GDM1 (cell line): ENCODE measurements around the gene RGSL1.

Source experiments
- DNase-seq: peaks from one replicate; lab custom pipeline; 2025; lab: John Stamatoyannopoulos, UW

Gene RGSL1

DNA sequence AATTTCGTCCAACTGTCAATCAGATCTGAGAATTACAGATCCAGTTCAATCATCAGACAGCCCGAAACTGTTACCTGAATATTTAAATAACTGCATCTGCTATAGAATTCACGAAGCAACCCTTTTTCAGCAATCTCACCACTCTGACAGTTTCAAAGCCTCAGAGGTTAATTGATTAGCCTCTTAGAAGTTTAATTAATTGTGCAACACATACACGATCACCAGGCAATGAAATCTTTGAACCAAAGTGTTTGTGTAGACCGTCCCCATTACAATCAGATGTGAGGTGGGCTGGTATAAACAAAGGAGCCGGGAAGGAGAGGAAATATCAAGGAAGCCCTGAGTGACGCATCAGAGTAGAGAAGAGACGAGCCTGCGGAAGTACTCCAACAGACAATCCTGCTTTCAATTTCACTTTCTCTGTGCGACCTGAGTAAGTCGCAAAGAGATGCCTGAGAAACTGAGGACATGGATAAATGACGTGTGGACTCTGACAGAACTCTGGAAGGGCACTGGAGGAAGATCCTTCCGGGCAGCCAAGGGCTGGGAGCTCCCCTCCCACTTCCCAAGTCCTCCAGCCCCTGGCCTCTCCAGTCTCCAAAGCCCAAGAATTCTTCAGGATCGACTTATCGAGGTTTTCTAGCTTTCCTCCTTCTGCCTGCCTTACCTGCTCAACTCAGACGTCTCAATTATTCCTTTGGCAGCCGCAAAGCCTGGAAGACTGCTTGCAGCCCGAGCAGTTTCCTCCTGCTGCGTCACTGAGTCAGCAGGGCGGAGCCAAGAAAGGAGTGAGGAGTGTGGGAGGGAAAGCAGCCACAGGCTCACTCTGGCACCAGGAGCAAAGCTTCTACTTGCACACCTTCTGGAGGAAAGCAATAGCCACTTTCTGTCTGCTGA, 138.8 kb downstream of the RGSL1 start, which contains the start of gene RNASEL:
Gene RNASEL, minus strand, starts transcription at position 757 of the 897 bp plus-strand sequence. CDS start 2,450 bp downstream, outside the sequence.
- peak; percentile 50 for DNase-seq

DNA sequence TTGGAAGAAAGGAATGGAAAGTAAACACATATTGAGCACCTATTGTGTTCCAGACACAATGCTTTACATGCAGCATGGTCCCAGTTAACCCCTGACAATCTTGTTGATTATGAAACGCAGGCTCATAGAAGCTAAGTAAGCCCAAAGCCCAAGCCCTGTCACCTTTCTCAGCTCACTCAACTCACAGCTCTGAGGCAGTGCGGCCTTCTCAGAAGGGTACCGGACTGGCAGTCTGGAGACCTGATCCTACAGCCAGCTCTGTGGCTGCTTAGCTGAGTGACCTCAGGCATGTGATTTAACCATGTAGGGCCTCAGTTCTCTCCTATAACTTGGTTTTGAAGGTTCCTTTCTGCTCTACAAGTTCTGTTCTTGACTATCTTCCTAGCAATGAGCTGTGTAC, 139.6 kb downstream of the RGSL1 start:
- DNase-seq: no peak

DNA sequence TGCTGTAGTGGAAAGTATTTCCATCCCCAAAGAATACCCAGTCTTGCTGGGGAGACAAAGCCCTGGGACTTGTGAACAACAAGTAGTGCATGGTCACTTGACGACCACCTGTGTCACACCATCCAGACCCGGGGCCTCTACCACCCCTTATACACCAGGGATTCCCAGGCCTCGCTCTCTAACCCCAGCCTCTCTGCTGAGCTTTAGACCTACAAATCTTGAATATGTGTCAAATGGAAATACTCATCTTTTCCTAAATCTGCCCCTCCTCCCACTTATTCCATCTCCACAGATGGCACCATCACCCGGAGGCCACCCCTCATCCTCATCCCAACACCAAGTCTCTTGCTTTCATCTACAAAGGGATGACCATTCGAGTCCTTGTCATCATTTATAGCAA, 140.0 kb downstream of the RGSL1 start:
- no peak for DNase-seq

DNA sequence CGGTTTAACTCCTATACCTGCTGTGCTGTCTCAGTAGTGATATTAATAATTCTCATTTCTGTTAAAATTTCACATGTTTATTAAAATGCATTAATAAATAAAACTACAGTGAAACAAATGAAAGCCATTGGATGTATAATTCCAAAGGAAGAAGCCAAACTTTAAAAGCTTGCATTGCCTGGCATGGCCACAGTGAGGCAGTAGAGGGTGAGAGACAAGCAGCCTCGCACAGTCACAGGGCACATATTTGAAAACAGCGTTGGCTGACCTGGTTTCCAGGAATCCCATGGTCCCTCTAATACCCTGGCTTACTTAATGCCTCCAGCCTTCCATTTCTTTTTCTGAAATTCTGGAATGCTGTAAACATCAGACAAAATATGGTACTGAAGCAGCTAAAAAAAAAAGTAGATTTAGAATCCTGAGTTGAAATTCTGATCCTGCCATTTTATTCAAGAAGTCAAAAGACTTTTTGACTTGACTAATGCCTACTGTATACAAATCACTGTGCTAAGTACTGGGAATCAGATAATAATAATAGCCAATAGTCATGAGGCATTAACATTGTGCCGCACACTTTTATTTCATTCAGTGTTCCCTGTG, 145.8 kb downstream of the RGSL1 start:
- peak; percentile 31 for DNase-seq

DNA sequence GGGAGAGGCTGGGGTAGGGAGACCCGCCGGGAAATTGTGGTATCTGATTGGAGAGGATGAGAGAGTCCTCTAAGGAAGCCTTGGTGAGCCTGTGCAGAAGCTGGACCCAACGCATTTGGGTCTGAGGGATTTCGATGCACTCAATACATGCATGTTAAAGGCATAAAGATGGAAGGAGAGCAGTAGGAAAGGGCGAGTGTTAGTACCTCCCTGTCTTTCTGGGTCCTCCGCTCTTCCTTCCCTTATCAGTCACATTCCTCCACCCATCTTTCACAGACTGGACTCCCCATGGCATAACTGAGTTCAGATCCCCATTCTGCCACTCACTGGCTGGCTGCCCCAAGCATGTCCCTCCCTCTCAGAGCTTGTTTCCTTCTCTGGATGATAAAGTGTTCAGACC, 147.0 kb downstream of the RGSL1 start:
- no peak for DNase-seq

DNA sequence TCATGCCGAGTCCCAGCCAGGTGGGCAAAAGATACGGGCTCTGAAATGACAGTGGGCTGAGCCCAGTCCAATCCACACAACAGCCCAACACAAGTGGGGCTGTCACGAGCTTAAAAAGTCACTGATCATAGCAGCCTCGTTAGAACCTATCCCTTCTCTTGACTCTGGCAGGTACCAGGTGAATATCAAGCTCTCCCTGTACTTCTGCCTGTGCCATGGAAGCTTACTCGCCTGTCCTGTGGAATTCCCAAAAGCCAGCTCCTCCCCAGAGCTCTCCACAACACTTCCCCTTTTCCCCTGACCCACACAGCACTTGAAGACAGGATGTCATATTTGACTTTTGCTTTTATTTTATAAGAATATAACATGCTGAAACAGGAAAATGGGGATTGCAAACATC, 148.3 kb downstream of the RGSL1 start:
- no peak for DNase-seq

DNA sequence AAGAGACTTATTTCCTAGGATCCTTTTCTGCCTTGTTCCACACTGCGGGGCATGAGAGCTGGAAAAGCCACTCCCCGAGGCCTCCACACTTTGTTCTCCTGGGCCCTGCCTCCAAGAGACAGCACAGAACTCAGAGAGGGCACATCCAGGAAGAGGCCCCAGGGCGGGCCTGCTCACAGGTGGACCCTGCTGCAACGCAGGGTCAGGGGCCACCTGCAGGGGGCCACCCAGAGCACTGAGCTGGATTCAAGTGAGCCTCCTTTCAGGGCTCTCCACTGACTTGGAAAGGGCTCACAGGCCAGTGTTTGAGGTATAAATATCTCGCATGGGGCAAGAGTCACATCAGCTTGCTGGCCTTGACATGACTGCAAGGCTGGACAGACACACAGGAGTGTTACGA, 149.4 kb downstream of the RGSL1 start:
- no peak for DNase-seq

DNA sequence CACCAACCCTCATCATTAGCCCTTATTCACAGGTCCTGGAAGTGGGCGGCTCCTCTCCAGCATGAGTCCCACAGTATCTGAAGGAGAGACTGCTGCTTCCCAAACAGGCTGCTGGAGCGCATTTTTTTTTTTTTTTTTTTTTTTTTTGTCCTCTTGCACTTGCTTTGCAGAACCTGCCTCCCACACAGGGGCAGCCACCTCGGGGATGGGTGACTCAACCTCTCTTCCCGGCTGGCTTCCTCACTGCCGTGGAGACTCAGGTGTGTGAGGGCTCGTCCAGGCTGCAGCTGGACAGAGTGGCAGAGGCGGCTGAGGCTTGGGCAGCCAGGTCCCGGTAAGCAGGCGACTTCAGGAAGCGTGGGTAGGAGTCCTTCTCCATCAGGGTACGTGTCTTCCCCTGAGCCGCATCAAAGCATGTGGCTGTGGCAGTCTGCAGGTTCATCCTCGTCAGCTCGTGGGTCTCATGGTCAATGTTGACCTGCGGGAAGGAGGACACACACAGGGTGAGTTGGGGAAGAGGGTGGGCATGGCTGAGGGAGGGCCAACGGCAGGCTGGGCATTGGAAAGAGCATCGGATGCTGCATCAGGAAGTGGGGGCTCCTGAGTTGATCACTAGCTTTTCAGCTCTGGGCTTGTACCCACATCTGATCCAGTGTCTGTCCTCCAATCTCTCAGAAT, 150.2 kb downstream of the RGSL1 start:
- DNase-seq: no peak

DNA sequence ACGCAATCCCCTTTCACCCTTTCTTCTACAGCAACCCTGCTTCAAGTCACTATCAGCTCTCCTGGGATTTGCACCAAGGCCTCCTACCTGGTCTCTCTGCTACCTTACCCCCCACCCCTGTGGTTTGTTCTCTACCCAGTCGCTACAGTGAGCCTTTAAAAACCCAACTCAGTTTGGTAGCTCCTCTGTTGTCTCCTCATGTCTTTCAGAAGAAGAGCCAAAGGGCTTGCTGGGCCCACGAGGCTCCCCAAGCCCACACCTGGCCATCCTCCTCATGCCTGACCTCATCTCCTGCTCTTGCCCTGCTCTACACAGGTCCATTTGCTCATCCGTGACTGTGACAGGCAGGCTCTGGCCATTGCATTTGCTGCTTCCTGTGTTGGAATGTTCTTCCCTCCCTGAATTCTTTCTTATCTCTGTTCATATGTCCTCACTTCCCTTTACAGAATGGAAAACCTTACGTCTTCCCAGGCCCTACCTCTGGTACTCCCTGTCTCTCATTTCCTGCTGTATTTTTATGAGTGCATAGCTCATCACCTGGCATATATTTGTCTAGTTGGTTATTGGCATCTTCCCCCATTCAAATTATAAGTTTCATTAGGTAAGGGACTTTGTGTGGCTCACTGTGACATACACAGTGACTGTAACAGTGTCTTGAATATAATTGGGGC, 150.9 kb downstream of the RGSL1 start:
- DNase-seq: no peak

DNA sequence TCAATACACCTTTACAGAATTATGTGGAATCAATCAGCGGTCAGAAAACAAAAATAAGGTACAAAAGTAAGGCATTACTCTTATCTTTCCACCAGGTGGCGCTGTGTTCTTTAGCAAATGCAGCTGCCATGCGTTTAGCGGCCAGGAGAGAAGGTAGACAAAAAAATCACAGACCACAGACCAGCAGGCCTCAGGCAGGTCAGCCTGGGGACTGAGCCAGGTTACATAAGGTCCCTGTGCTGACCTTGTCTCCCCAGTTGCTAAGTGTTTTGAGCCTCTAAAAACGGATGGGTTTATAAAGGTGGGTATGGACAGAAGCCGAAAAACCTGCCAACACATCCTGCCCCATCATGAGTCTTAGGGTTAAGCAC, 151.5 kb downstream of the RGSL1 start:
- DNase-seq: peak; percentile 11

DNA sequence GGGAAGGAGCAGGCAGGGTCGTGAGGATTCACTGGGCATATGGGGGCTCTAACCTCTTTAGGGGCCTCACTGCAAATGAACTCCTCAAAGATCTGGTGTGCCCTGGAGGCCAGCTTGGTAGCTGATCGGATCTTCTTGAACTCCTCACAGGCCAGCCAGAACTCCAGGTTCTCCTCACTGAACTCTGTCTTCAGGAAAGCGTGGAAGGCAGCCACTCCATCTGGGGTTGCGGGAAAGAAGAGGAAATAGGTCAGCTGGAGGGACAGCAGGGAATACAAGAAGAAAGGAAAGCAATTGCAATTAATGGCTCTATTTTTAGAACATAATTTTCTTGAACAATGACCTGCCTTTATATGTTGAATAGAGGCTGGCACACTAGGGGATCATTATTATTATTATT, 152.0 kb downstream of the RGSL1 start:
- DNase-seq: no peak

DNA sequence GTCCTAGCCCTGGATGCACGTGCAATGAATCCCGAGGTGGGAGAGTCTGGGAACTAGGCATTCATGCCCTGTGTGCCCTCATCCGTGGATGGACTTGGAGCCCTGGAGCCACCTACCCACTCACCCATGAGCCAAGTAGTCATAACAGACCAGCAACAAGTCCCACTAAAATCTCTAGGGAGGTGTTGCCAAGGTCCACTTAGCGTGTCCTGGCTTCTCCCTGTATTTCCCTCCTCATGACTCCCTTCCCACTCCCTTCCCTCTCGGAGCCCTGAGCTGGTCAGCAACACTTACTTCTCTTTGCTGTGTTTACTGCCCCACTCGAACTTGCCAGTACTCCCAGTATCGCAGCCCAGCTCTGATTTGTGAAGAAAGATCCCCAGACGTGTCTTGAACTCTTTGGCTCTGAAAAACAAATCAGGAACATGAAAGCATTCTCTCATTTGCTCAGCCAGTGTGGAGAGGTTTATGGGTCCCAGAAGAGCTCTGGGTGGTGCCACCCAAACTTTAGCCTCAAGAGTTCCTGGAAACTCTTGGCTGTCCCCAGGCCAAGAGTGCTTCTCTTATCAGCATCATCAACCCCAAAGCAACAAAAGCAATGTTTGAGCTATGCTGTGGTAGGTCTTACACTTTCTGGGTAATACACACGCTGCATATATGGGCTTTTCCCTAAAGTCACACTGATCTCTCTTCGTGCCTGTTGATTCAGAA, 153.1 kb downstream of the RGSL1 start:
- DNase-seq: no peak

DNA sequence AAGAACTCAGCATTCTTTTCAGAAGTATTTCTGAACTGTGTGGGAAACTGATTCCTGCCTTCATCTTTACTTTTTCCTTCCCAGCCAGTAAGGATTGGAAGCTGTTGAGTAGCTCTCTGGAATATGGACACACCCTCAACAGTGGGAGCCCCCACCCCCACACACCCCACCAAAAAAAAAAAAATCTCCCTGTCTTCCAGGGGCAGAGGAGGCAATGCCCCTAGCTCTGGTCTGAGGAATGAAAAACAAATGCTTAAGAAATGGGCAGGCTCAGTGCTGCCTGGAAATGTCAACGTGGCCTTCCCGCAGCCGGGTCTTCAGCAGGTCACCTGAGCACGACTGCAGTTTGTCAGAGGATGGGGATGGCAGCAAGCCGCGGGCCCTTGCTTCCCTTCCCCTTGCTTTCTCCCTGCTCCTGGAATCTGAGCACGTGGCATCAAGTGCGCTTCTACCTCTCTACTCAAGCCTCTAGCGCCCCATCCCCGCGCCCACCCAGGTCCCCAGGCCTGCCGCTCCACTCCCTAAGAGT, 153.8 kb downstream of the RGSL1 start:
- DNase-seq: no peak

DNA sequence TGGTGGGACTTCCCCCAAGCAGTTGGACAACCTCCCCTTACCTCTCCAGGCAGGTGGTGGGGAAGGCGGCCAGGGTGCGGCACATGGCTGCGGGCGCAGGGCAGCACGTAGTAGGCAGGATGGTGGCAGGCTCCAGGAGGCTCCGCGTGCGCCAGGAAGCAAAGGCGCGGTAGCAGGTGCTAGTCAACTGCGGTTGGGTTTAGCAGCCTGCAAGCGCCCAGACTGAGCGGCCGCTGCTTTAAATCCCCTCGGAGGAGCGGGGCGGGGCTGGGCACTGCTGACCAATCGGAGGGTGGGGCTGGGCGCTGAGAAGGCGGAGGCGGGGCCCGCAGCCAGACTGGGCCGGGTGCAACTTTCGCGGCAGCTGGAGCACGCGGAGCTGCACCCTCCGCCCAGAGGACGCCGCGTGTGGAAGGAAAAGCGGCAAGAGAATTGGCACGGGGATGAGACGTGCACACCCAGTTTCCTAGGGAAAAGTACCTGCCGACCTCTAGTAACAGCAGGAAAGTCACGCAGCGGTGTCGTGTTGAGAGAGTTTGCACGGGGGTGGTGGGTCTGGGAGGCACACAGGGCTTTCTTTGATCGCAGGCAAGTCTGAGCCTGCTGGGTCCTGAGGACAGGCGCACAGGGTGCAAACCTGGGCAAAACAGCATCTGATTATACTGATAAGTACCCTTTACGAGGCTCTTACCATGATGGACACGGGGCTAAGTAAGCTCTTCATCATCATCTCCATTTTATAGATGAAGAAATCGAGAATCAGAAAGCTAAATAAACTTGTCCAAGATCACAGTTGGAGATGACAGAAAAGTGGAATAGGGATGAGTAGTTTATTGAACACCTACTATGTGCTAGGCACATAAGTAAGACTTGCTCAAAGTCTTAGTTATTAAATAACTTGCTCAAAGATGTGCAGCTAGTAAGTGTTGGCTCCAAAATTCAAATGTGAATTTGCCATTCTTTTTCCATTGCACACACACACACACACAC, 154.5 kb downstream of the RGSL1 start, which contains the start of gene RGS16:
Gene RGS16, minus strand, starts transcription at position 215 of the 990 bp plus-strand sequence. Its CDS starts 130 bp downstream, at position 85.
- peak; percentile 75 for DNase-seq

DNA sequence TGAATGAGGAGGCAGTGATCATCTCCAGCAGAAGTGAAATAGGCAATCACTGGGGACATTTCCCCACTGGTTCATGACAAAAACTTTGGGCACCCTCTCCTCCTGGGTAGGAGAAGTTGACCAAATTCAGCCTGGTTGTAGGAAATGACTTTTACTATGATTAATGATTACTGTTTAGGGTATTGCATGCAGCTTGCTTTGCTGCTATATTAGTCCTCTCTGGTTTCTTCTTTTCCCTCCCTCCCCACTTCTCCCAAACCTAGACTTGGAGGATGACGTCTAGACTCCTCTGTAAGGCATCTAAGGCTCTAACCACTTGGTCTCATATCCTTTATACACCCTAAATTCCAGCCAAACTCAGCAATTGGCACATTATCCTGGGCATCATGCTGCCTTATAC, 157.6 kb downstream of the RGSL1 start:
- DNase-seq: no peak

DNA sequence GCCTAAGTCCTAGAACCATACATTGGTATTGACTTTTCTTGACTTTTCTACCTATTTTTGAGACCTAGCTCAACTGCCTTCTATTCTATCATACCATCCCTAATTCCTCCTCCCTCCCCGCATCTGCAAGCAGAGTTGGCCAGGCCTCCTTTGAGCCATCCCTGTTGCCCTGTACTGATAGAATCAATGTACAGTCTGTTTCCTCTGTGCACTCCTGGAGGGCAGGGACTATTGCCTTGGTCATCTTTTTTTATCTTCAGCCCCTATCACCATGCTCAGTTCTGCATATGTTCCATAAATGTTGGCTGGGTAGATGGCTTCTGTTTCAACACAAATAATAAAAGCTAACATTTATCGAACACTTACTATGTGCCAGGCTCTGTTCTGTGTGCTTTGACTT, 158.3 kb downstream of the RGSL1 start:
- DNase-seq: no peak

DNA sequence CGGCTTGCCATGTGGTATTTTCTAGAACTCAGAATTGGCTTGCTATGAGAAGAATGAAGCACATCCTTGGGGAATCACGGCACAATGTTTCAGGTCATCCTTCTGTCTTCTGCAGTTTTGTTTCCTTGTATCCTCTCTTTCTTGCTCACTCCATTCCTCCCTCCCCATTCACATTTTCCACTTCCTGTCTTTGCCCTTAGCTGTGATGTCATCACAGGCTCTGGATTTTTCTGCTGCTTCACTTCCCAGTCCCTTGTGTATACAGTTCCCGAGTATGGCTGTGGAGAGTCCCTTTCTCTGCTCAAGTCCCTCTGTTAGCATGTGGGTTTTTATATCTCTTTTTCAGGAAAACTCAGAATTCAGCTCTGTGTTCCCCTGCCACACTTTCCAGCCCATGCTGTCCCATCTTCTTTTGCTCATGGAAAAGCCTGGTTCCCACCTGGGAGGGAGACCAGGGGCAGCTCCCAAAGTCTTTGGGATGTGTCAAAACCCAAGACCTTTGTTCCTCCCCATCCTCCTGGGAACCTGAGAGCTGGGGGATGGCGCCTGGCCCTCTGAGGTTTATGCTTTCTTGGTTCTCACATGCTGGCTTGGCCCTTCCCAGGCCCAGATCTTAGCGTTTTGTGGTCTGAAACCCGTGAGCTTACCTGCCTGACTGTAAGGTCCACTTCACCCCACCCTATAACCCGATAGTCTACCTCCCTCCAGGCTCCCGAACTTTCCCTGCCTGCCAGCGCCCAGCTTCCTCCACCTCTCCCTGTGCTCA, 159.1 kb downstream of the RGSL1 start:
- DNase-seq: no peak
